Heart left ventricle (tissue), 16 donors: ENCODE data around the gene GNAS. TPM values are rescaled to one million over a fixed set of nuclear protein-coding genes. Genes with fewer than 3 reads are reported as not detected.

Experiments used
- ATAC-seq, 4 donors: fragments of 200-7000 bp; cut with Tn5 transposase; one replicate each; pipeline ENCODE4 v1.9.1; 2020 to 2022; ENCODE audit warnings: moderate library complexity in 4 of 4, mild to moderate bottlenecking in 3 of 4, moderate number of reproducible peaks in 1 of 4
- DNase-seq, 5 donors: peaks; one replicate each; pipeline ENCODE4 v3.0.0-alpha.2; 2020
- H3K27ac ChIP-seq, 12 donors: fragments of 200-600 bp; sonication (generic) in 4 of 12; one replicate each; pipeline versions ENCODE4 v1.5.0 to v1.8.0; 2016 to 2022; ENCODE audit warnings: mild to moderate bottlenecking in 2 of 12
- H3K27me3 ChIP-seq, 9 donors: fragments of 200-600 bp; sonication (generic) in 2 of 9; one replicate each; pipeline versions ENCODE4 v1.5.1 to v1.8.0; 2016 to 2022; ENCODE audit warnings: mild to moderate bottlenecking in 3 of 9
- H3K36me3 ChIP-seq, 9 donors: fragments of 200-600 bp; sonication (generic) in 2 of 9; one replicate each; pipeline versions ENCODE4 v1.5.0 to v1.8.0; 2018 to 2022; ENCODE audit warnings: mild to moderate bottlenecking in 2 of 9
- H3K4me1 ChIP-seq, 12 donors: fragments of 200-600 bp; sonication (generic) in 4 of 12; one replicate each; pipeline versions ENCODE4 v1.5.0 to v1.8.0; 2016 to 2022; ENCODE audit warnings: mild to moderate bottlenecking in 3 of 12
- H3K4me3 ChIP-seq, 12 donors: fragments of 200-600 bp; sonication (generic) in 4 of 12; one replicate each; pipeline versions ENCODE4 v1.5.0 to v1.8.0; 2017 to 2022; ENCODE audit warnings: mild to moderate bottlenecking in 9 of 12, moderate library complexity in 4 of 12
- H3K9me3 ChIP-seq, 12 donors: fragments of 200-600 bp; sonication (generic) in 4 of 12; one replicate each; pipeline versions ENCODE4 v1.5.0 to v1.8.0; 2016 to 2022; ENCODE audit warnings: mild to moderate bottlenecking in 1 of 12
- POLR2A ChIP-seq, 2 donors: fragments of 450-650 bp; IDR thresholded peaks; one replicate each; pipeline ENCODE4 v1.6.1; 2017; ENCODE audit warnings: antibody characterized with exemption in 2 of 2, mild to moderate bottlenecking in 2 of 2, moderate library complexity in 2 of 2
- WGBS, 4 donors: extraction: QIAGEN DNeasy Blood & Tissue Kit in 2 of 4; methylation state at CpG; one replicate each; pipeline versions ENCODE4 v1.1.5 to v1.1.7; 2013 to 2018; 5-methylcytosine and 5-hydroxymethylcytosine counted together
- intact Hi-C, 10 donors: fragments of 100-400 bp; cut with DNase I; formaldehyde crosslinking; loops; one replicate each; pipeline versions ENCODE4 v1.11.1 to v1.14.2; 2022
- polyA plus RNA-seq, 2 donors: library from polyadenylated mRNA; stranded (reverse); fragments of 200-250 nt; gene quantifications; one replicate each; pipeline ENCODE4 v1.2.3, GENCODE V29; 2013
- total RNA-seq, 9 donors: library from RNA; depleted of rRNA in 2 of 9; stranded (reverse); fragments of >200 nt in 2 of 9; fragmentation: NEBNext Ultra II Directional in 3 of 9; extraction: Animal tissue kit (Norgen Biotek cat#: 25700) in 3 of 9; gene quantifications; one replicate each; pipeline versions ENCODE4 v1.1.0 to v1.2.4, GENCODE V29; 2016 to 2023
- TF ChIP-seq, protein P1 (sequence below), 12 donors: fragments of 200-600 bp; sonication (generic) in 4 of 12; IDR thresholded peaks; one replicate each; pipeline versions ENCODE4 v1.5.0 to v1.8.0; 2018 to 2022; ENCODE audit warnings: antibody characterized with exemption in 12 of 12, mild to moderate bottlenecking in 5 of 12
- donor health status: ischemic (EF 13 %, LVEDD 7.1; RV severe dilation, severe dysfunction).
- donor health status: healthy with polysubstance abuse.
- donor health status: DM: no; HTN: yes; CAD: no.
- donor health status: DM: no; HTN: no; CAD: no.
- donor health status: ischemic (EF 25% LVEDD 6.9; RV normal size, moderate dysfunction).
- donor health status: ischemic (EF 25% LVEDD 5.7; RV mildly dilated, moderate dysfunction).
- donor health status: healthy.
- donor health status: DM: yes; HTN: yes; CAD: no.
- donor health status: ischemic (EF 35%, LVEDD 5.7; RV mildly dilated, moderate dysfunction).
- donor health status: nonischemic (EF 11% LVEDD 7.7; RV severe dilation, severe dysfunction).
- donor health status: DM: yes; HTN: yes; CAD: no.
- donor health status: PGD.
- donor health status: ischemic (EF 29% LVEDD 5.4; RV normal size, mild dysfunction).
- donor health status: nonischemic (EF 23%, LVEDD 6.1; RV moderate dilation, normal function).

GNAS gene
- total and polyA plus RNA-seq, 11 donors: 1,246 to 2,999 (median 1,604) TPM

DNA sequence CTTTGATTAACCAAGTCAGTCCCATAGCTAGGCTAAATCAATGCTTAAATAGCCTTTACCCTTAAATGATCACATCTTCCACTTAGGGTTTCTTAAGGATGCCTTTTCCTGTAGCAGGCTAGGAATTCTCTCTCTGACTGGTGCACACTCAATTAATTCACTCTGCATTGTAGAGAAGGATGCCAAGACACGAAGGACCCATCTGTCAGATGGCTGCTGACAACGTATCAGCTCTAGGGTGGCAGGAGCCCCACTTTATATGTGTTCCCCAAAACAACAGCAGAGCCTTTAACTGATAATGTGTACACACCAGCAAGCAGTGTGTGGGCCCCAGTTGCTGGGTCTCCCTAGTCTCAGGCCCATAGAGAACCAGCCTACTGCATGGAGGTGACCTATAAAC, 13.3 kb downstream of the GNAS start:
- 80 to 94% (median 92%) methylated on average over 2 of the region's 2 CpGs for WGBS, 4 donors
- no peaks in the 10 kb centered on the region for H3K9me3 ChIP-seq
- ATAC-seq (no peak), DNase-seq (no peak)
- TF ChIP-seq, protein P1, sequence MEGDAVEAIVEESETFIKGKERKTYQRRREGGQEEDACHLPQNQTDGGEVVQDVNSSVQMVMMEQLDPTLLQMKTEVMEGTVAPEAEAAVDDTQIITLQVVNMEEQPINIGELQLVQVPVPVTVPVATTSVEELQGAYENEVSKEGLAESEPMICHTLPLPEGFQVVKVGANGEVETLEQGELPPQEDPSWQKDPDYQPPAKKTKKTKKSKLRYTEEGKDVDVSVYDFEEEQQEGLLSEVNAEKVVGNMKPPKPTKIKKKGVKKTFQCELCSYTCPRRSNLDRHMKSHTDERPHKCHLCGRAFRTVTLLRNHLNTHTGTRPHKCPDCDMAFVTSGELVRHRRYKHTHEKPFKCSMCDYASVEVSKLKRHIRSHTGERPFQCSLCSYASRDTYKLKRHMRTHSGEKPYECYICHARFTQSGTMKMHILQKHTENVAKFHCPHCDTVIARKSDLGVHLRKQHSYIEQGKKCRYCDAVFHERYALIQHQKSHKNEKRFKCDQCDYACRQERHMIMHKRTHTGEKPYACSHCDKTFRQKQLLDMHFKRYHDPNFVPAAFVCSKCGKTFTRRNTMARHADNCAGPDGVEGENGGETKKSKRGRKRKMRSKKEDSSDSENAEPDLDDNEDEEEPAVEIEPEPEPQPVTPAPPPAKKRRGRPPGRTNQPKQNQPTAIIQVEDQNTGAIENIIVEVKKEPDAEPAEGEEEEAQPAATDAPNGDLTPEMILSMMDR (IDR thresholded peaks at IDR 0.05): no peak
- no peak for TF ChIP-seq POLR2A (IDR thresholded peaks at IDR 0.05)
- H3K27me3 ChIP-seq: peaks cover 0 to 11% (median 0%) of the 10 kb centered on the region in 9 donors
- no peak overlapping the region for H3K4me3 ChIP-seq
- H3K4me1 ChIP-seq: peaks cover 0 to 8% (median 0%) of the 10 kb centered on the region in 12 donors
- intact Hi-C loops: loop anchor here (2.0 to 10.0 kb wide), 5 partner anchors 219 to 631 kb away; no protein-coding TSS in a partner anchor
- no peak overlapping the region for H3K27ac ChIP-seq
- H3K36me3 ChIP-seq: no peaks in the 10 kb centered on the region

DNA sequence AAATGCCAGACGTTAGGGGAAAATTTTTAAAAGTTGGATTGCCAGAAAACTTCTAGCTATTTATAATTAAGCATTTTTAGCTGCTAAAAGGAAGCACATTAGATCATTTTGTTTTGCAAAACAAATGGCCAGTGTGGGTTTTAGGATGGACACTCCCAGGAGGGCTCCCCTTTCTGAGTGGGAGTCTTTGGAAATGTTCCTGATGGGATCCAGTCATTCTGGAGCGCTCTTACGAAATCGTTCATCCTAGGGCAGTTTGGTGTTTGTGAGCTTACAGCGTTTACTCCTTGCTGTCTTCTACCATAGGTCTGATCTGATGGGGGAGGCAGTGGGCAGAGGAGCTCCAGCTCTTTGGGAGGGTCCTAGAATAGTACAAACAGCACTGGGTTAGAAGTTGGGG, 14.7 kb downstream of the GNAS start:
- Histone ChIP-seq H3K4me3 (no peak overlapping the region), H3K36me3 (no peaks in the 10 kb centered on the region), H3K9me3 (no peaks in the 10 kb centered on the region), H3K27me3 (peaks cover 0 to 3% (median 0%) of the 10 kb centered on the region in 9 donors), H3K4me1 (peaks cover 0 to 8% (median 0%) of the 10 kb centered on the region in 12 donors), H3K27ac (no peak overlapping the region)
- intact Hi-C loops: loop anchor here (2.0 to 10.0 kb wide), 5 partner anchors 218 to 630 kb away; no protein-coding TSS in a partner anchor
- 57 to 73% (median 69%) methylated on average over 5 of the region's 5 CpGs for whole genome bisulfite sequencing, 4 donors
- TF ChIP-seq, protein P1 (IDR thresholded peaks at IDR 0.05): no peak
- TF ChIP-seq POLR2A (IDR thresholded peaks at IDR 0.05): no peak
- no peak for DNase-seq
- peak in 3 of 4 donors; percentile 11 to 85 (median 52) for ATAC-seq

DNA sequence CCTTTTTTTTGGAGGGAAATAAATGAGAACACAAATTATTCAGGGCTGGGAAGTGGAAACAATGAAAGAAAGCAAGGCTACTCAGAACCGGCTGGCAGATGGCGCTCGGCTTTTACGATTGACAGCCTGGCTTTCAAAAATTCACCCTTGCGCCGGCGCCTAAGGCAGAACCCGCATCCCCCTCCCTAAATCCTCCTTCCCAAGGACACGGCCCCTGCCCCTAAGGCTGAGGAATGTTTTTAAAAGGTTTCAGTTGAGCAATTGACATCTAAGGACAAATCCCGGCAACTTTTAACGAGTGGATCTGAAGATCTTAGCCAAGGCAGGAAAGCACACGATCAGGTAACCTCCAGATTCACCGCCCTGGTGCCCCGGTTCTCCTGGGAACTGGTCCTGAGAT, 16.3 kb downstream of the GNAS start:
- no peak for DNase-seq
- ATAC-seq: no peak
- H3K36me3 ChIP-seq: no peaks in the 10 kb centered on the region
- H3K9me3 ChIP-seq: no peaks in the 10 kb centered on the region
- H3K4me1 ChIP-seq: peaks cover 0 to 8% (median 0%) of the 10 kb centered on the region in 12 donors
- no peaks in the 10 kb centered on the region for H3K27me3 ChIP-seq
- no peak overlapping the region for H3K4me3 ChIP-seq
- WGBS, 4 donors: 53 to 67% (median 62%) methylated on average over 13 to 14 of the region's 14 CpGs
- intact Hi-C loops: loop anchor here (1.0 to 10.0 kb wide), 6 partner anchors 339 to 629 kb away; no protein-coding TSS in a partner anchor
- no peak overlapping the region for H3K27ac ChIP-seq
- TF ChIP-seq POLR2A (IDR thresholded peaks at IDR 0.05): no peak
- TF ChIP-seq, protein P1 (IDR thresholded peaks at IDR 0.05): peak in 6 of 12 donors; percentile 9 to 45 (median 31)

DNA sequence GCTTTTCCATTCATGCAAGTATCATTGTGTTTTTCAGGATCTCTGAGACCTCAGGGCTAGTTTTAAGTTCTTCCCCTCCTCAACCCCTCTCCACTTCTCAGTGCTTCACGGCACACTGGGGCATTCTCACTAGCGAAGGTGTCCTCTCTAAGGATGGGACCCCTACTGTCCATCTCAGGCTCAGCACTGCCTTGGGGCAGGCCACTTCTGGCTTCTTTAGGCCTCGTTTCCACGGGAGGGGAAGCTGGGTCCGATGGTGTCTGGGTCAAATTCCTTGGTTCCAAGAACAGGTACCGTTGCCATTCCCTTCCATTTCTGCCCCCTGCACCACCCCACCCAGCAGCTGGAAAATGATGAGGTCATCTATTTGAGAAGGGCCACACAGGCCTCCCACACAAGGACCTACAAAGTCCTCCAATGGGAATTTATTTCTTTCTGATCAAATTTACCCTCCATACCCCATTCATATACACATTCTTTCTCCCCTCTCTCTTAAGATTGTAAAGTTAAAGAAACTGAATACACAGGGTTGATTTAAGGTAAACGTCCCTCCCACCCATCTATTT, 17.2 kb downstream of the GNAS start:
- ATAC-seq: no peak
- intact Hi-C loops: loop anchor here (1.0 to 10.0 kb wide), 17 partner anchors 175 to 628 kb away; partner anchors contain the start of gene PRELID3B (in 1 of the 10)
- Histone ChIP-seq H3K4me3 (no peak overlapping the region), H3K27ac (no peak overlapping the region), H3K4me1 (peaks cover 0 to 8% (median 0%) of the 10 kb centered on the region in 12 donors), H3K27me3 (no peaks in the 10 kb centered on the region), H3K9me3 (no peaks in the 10 kb centered on the region), H3K36me3 (no peaks in the 10 kb centered on the region)
- no peak for DNase-seq
- TF ChIP-seq, protein P1 (IDR thresholded peaks at IDR 0.05): no peak
- no peak for TF ChIP-seq POLR2A (IDR thresholded peaks at IDR 0.05)
- WGBS, 4 donors: 72 to 82% (median 79%) methylated on average over 7 of the region's 7 CpGs
